Naive thymus-derived CD4-positive, alpha-beta T cell (primary cell): ENCODE data around the gene UPB1. TPM values are rescaled to one million over a fixed set of nuclear protein-coding genes. Genes with fewer than 3 reads are reported as not detected.

Experiments
- ATAC-seq: fragments of 150-1000 bp; cut with Tn5 transposase; 2 replicates; pipeline ENCODE4 v1.10.0; 2021; ENCODE audit warnings: mild to moderate bottlenecking, moderate library complexity
- CTCF ChIA-PET: fragments of 350-600 bp; sonication (Branson Sonifier 250); formaldehyde crosslinking; loops from one replicate; lab custom pipeline; 2021; ENCODE audit warnings: antibody characterized with exemption; lab: Charles Lee
- POLR2A ChIA-PET: fragments of 350-600 bp; sonication (Branson Sonifier 250); formaldehyde crosslinking; loops from one replicate; lab custom pipeline; 2021; ENCODE audit warnings: antibody characterized with exemption, inconsistent platforms; lab: Charles Lee
- DNase-seq, 9 donors: peaks; one replicate each; pipeline versions ENCODE4 v3.0.0 to v3.0.0-alpha.2; 2020 to 2022; ENCODE audit warnings: mixed read lengths in 1 of 9
- H3K27ac ChIP-seq: one replicate; pipeline ENCODE4 v1.7.0; 2013; ENCODE audit warnings: mild to moderate bottlenecking, low read depth, low read length, moderate library complexity
- H3K27me3 ChIP-seq, 2 donors: one replicate each; pipeline ENCODE4 v1.7.0; 2013; ENCODE audit warnings: low read length in 2 of 2, mild to moderate bottlenecking in 2 of 2, moderate library complexity in 2 of 2; ENCODE audit not compliant: control insufficient read depth in 2 of 2, insufficient read depth in 2 of 2
- H3K36me3 ChIP-seq, 3 experiments: 1 replicate in 2 of 3; 2 replicates in 1 of 3; pipeline ENCODE4 v1.7.0; 2013; ENCODE audit warnings: low read length in 3 of 3, mild to moderate bottlenecking in 3 of 3, moderate library complexity in 1 of 3; ENCODE audit not compliant: insufficient read depth in 3 of 3, control insufficient read depth in 2 of 3
- H3K4me1 ChIP-seq, 2 donors: one replicate each; pipeline ENCODE4 v1.7.0; 2013; ENCODE audit warnings: low read length in 2 of 2, mild to moderate bottlenecking in 2 of 2, moderate library complexity in 1 of 2; ENCODE audit not compliant: control insufficient read depth in 2 of 2, insufficient read depth in 2 of 2
- H3K4me3 ChIP-seq: 2 replicates; pipeline ENCODE4 v1.7.0; 2013; ENCODE audit warnings: mild to moderate bottlenecking, low read length
- H3K9me3 ChIP-seq, 3 experiments: 1 replicate in 2 of 3; 2 replicates in 1 of 3; pipeline ENCODE4 v1.7.0; 2013; ENCODE audit warnings: low read length in 3 of 3; ENCODE audit not compliant: control insufficient read depth in 2 of 3
- H3K27ac Mint-ChIP-seq, 9 donors: one replicate each; pipeline ENCODE4 v1.8.0; 2020 to 2022; ENCODE audit warnings: mixed read lengths in 9 of 9, mild to moderate bottlenecking in 8 of 9, moderate library complexity in 5 of 9, inconsistent platforms in 2 of 9
- H3K27me3 Mint-ChIP-seq, 5 donors: one replicate each; pipeline ENCODE4 v1.8.0; 2021 to 2022; ENCODE audit warnings: mixed read lengths in 5 of 5, mild to moderate bottlenecking in 1 of 5
- H3K36me3 Mint-ChIP-seq, 5 donors: one replicate each; pipeline ENCODE4 v1.8.0; 2020 to 2022; ENCODE audit warnings: mixed read lengths in 5 of 5, mild to moderate bottlenecking in 3 of 5, inconsistent platforms in 1 of 5
- H3K4me1 Mint-ChIP-seq, 7 donors: one replicate each; pipeline ENCODE4 v1.8.0; 2020 to 2022; ENCODE audit warnings: mixed read lengths in 7 of 7, mild to moderate bottlenecking in 3 of 7, inconsistent platforms in 1 of 7
- H3K4me3 Mint-ChIP-seq, 10 donors: one replicate each; pipeline ENCODE4 v1.8.0; 2020 to 2022; ENCODE audit warnings: mild to moderate bottlenecking in 10 of 10, mixed read lengths in 10 of 10, moderate library complexity in 6 of 10, inconsistent platforms in 2 of 10
- H3K9me3 Mint-ChIP-seq, 11 donors: one replicate each; pipeline ENCODE4 v1.8.0; 2020 to 2022; ENCODE audit warnings: mixed read lengths in 11 of 11, mild to moderate bottlenecking in 4 of 11, inconsistent platforms in 1 of 11, moderate library complexity in 1 of 11
- intact Hi-C, 2 donors: fragments of 100-400 bp; cut with micrococcal nuclease; formaldehyde crosslinking; loops; one replicate each; pipeline ENCODE4 v1.15.1; 2023
- polyA plus RNA-seq, 2 donors: library from polyadenylated mRNA; unstranded; fragments of 300-500 nt; fragmentation: Illumina TruSeq; gene quantifications; one replicate each; pipeline ENCODE4 v1.2.3, GENCODE V29; 2021
- total RNA-seq, 6 experiments: library from RNA in 5 of 6; stranded (reverse) in 5 of 6; gene quantifications; 1 replicate in 5 of 6; 2 replicates in 1 of 6; pipeline ENCODE4 v1.2.3 and lab custom pipeline; 2021 to 2026

Gene UPB1
- total and polyA plus RNA-seq, 7 experiments from 2014 or later = 0.14 to 3.4 (median 1.6) TPM

GRCh38 chr22:24555165-24556039 lies 60.3 kb downstream of the UPB1 start, which contains the start of gene SNRPD3:
TSS of gene SNRPD3 (plus strand) at chr22:24555999. CDS start at chr22:24557675, 1,676 bp downstream.
- peaks cover 7 to 24% (median 14%) of the 10 kb centered on the region in 5 donors for H3K36me3 Mint-ChIP-seq
- no peaks in the 10 kb centered on the region for H3K27me3 ChIP-seq

DNA sequence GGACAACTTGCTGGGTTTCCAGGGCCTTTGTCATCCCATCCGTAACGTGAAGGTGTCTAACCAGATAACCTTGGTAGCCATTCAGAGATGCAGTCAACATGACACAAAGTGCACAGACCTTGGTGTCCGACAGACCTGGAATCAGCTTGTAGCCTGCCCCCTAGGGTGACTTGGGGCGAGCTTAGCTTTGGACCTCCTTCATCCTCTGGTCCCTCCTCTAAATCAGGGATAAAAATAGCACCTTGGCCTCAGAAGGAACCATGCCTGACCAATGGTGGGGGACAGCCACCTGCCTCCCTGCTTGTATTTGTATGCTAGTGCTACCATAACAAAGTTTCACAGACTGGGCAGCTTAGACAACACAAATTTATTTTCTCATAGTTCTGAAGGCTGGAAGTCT lies 64.3 kb downstream of the UPB1 start:
- no peaks in the 10 kb centered on the region for H3K9me3 Mint-ChIP-seq
- DNase-seq = no peak
- H3K36me3 Mint-ChIP-seq = peaks cover 7 to 24% (median 14%) of the 10 kb centered on the region in 5 donors
- H3K4me3 Mint-ChIP-seq = peak overlapping the region in 2 of 10 donors; percentile 10 to 90
- H3K9me3 ChIP-seq = no peaks in the 10 kb centered on the region
- H3K27me3 Mint-ChIP-seq = no peaks in the 10 kb centered on the region
- H3K4me1 Mint-ChIP-seq = peaks cover 32 to 78% (median 66%) of the 10 kb centered on the region in 7 donors
- no peak for ATAC-seq
- POLR2A ChIA-PET = interaction anchor here (0.6 kb wide), 1 partner anchor 701 kb away, joined by 3 read pairs; no protein-coding TSS in a partner anchor
- no peak overlapping the region for H3K4me3 ChIP-seq
- intact Hi-C loops = loop anchor here (10.0 kb wide), 6 partner anchors 45 to 1925 kb away; partner anchors contain the start of genes CABIN1 (in 1 of the 2), GGT1 (in 1 of the 2), HPS4 (in 1 of the 2) and SRRD (in 1 of the 2)
- H3K36me3 ChIP-seq = peaks cover 9 to 67% (median 17%) of the 10 kb centered on the region in 3 experiments
- no peaks in the 10 kb centered on the region for H3K27me3 ChIP-seq
- CTCF ChIA-PET = no interaction called here
- H3K27ac ChIP-seq = no peak overlapping the region
- peaks cover 17 to 42% of the 10 kb centered on the region in 2 donors for H3K4me1 ChIP-seq
- peak overlapping the region in 1 of 9 donors; percentile 32 for H3K27ac Mint-ChIP-seq

More at GRCh38 chr22:24555165-24556039, 60.3 kb downstream of the UPB1 start, which contains the start of gene SNRPD3:
- Mint-ChIP-seq H3K27ac (peak within 1 kb of the TSS; percentile 93 to 100 (median 98)), H3K9me3 (no peaks in the 10 kb centered on the region), H3K27me3 (no peaks in the 10 kb centered on the region), H3K4me1 (peaks cover 39 to 80% (median 70%) of the 10 kb centered on the region in 7 donors), H3K4me3 (peak within 1 kb of the TSS; percentile 90 to 100 (median 98))
- peak within 1 kb of the TSS; percentile 92 for H3K27ac ChIP-seq
- ChIA-PET POLR2A (interaction anchor here (0.6 to 3.4 kb wide), 7 partner anchors 11 to 661 kb away, joined by 3 to 12 read pairs (median 5); partner anchors contain the start of genes ADORA2A and MIF), CTCF (interaction anchor here (0.6 to 1.1 kb wide), 2 partner anchors 14 to 134 kb away, joined by 3 read pairs; no protein-coding TSS in a partner anchor)
- peaks cover 6 to 50% (median 10%) of the 10 kb centered on the region in 3 experiments for H3K36me3 ChIP-seq
- peak; percentile 92 for ATAC-seq
- DNase-seq = peak; percentile 89 to 99 (median 96)
- H3K9me3 ChIP-seq = no peaks in the 10 kb centered on the region
- H3K4me3 ChIP-seq = peak within 1 kb of the TSS; percentile 98
- intact Hi-C loops = loop anchor here (1.0 to 10.0 kb wide), 16 partner anchors 49 to 1929 kb away; partner anchors contain the start of genes CABIN1 (in 2 of the 2), SPECC1L (in 2 of the 2), ADORA2A (in 1 of the 2) and DERL3 (in 1 of the 2)
- peaks cover 20 to 38% of the 10 kb centered on the region in 2 donors for H3K4me1 ChIP-seq

DNA sequence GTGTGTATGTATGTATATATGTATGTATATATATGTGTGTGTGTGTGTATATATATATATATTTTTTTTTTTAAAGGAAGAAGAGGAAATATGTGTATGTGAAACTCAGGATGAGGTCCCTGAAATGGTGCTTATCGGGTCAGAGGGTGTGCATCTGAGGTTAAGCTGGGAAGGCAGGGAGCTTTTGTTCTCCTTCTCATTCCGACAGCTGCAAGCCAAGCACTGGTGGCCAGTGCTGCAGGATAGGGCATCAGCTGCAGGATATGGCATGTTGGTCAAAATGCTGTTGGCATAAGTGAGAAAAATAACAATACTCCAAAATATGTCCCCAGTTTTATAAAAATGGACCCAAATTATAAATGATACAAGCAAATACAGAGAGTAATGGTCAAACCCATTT lies 68.1 kb downstream of the UPB1 start:
- Histone ChIP-seq H3K9me3 (no peaks in the 10 kb centered on the region), H3K27ac (peak overlapping the region; percentile 9), H3K27me3 (no peaks in the 10 kb centered on the region), H3K4me1 (peaks cover 7 to 29% of the 10 kb centered on the region in 2 donors), H3K4me3 (no peak overlapping the region), H3K36me3 (peaks cover 6 to 81% (median 13%) of the 10 kb centered on the region in 3 experiments)
- Mint-ChIP-seq H3K36me3 (peaks cover 6 to 23% (median 12%) of the 10 kb centered on the region in 5 donors), H3K27ac (peak overlapping the region in 1 of 9 donors; percentile 18), H3K9me3 (no peaks in the 10 kb centered on the region), H3K4me3 (peak overlapping the region in 2 of 10 donors; percentile 9 to 36), H3K4me1 (peaks cover 32 to 76% (median 63%) of the 10 kb centered on the region in 7 donors), H3K27me3 (no peaks in the 10 kb centered on the region)
- ChIA-PET POLR2A (no interaction called here), CTCF (no interaction called here)
- DNase-seq = no peak
- intact Hi-C loops = no loop called here
- ATAC-seq = no peak

DNA sequence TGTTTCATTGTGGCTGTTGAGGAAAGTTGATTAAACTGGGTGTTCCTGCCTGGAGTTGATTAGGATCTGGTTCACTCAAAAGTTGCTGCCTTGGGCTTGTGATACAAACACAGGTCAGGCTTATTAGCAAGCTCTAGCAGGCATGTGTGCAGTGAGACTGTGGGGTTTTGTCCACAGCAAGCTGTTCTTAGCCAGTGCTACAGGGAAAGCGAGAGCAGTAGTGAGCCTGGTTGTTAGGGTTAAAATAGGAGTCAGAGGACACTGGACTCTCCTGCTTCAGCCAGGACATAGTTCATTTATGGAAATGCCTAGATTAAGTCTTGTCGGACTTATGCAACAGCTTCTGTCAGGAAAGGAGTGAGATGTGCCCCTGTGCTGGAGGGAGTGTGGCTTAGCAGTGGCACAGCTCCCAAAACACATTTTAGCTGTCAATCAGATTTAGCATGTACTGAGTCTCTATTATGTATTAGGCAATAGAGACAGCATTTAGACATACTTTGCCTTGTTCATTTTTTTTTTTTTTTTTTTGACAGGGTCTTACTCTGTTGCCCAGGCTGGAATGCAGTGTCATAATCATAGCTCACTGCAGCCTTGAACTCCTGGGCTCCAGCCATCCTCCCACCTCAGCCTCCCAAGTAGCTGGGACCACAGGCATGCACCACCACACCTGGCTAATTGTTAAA lies 69.4 kb downstream of the UPB1 start:
- Histone ChIP-seq H3K4me1 (peaks cover 7 to 22% of the 10 kb centered on the region in 2 donors), H3K9me3 (no peaks in the 10 kb centered on the region), H3K4me3 (no peak overlapping the region), H3K36me3 (peaks cover 13 to 78% (median 18%) of the 10 kb centered on the region in 3 experiments), H3K27ac (no peak overlapping the region), H3K27me3 (no peaks in the 10 kb centered on the region)
- Mint-ChIP-seq H3K4me3 (peak overlapping the region in 5 of 10 donors; percentile 8 to 36 (median 19)), H3K36me3 (peaks cover 0 to 25% (median 8%) of the 10 kb centered on the region in 5 donors), H3K27ac (peak overlapping the region in 6 of 9 donors; percentile 45 to 83 (median 74)), H3K9me3 (no peaks in the 10 kb centered on the region), H3K4me1 (peaks cover 25 to 63% (median 50%) of the 10 kb centered on the region in 7 donors), H3K27me3 (no peaks in the 10 kb centered on the region)
- CTCF ChIA-PET = no interaction called here
- intact Hi-C loops = loop anchor here in 1 of 2 donors (1.0 kb wide), 1 partner anchor 14 kb away; no protein-coding TSS in a partner anchor
- POLR2A ChIA-PET = no interaction called here
- ATAC-seq (no peak), DNase-seq (no peak)

- ChIA-PET POLR2A (no interaction called here), CTCF (no interaction called here)
- Mint-ChIP-seq H3K27me3 (no peaks in the 10 kb centered on the region), H3K36me3 (peaks cover 0 to 28% (median 8%) of the 10 kb centered on the region in 5 donors), H3K4me3 (peak overlapping the region in 2 of 10 donors; percentile 4 to 23), H3K9me3 (no peaks in the 10 kb centered on the region), H3K27ac (peak overlapping the region in 2 of 9 donors; percentile 39 to 83), H3K4me1 (peaks cover 25 to 58% (median 45%) of the 10 kb centered on the region in 7 donors)
- H3K27me3 ChIP-seq = no peaks in the 10 kb centered on the region
- ATAC-seq (no peak), DNase-seq (no peak)
- intact Hi-C loops = no loop called here
- H3K4me1 ChIP-seq = peaks cover 7 to 20% of the 10 kb centered on the region in 2 donors
- H3K27ac ChIP-seq = no peak overlapping the region
- H3K9me3 ChIP-seq = no peaks in the 10 kb centered on the region
- H3K36me3 ChIP-seq = peaks cover 13 to 80% (median 23%) of the 10 kb centered on the region in 3 experiments
- no peak overlapping the region for H3K4me3 ChIP-seq
Measured at GRCh38 chr22:24565077-24565476, 69.9 kb downstream of the UPB1 start.
